IPS-15b (cell line): ENCODE data around the gene RNF20.
"Not testable (repeated sequence)": the region's sequence is repeated elsewhere in the genome, so short reads cannot be mapped to it uniquely, and the experiment has no call there.

Experiments used
- H3K27me3 ChIP-seq: one replicate; pipeline ENCODE4 v1.6.1; 2013; ENCODE audit warnings: low read length; ENCODE audit not compliant: control insufficient read depth, insufficient read depth
- H3K36me3 ChIP-seq: one replicate; pipeline ENCODE4 v1.6.1; 2013; ENCODE audit warnings: low read length; ENCODE audit not compliant: control insufficient read depth, insufficient read depth
- H3K4me1 ChIP-seq: one replicate; pipeline ENCODE4 v1.6.1; 2013; ENCODE audit warnings: mild to moderate bottlenecking, low read length; ENCODE audit not compliant: control insufficient read depth, insufficient read depth
- H3K4me3 ChIP-seq: one replicate; pipeline ENCODE4 v1.5.1; 2013; ENCODE audit warnings: low read depth, low read length
- H3K9ac ChIP-seq: one replicate; pipeline ENCODE4 v1.6.1; 2013; ENCODE audit warnings: low read depth, mild to moderate bottlenecking, low read length
- H3K9me3 ChIP-seq: one replicate; pipeline ENCODE4 v1.6.1; 2013; ENCODE audit warnings: mild to moderate bottlenecking, low read length; ENCODE audit not compliant: control insufficient read depth, insufficient read depth

The RNF20 gene

DNA sequence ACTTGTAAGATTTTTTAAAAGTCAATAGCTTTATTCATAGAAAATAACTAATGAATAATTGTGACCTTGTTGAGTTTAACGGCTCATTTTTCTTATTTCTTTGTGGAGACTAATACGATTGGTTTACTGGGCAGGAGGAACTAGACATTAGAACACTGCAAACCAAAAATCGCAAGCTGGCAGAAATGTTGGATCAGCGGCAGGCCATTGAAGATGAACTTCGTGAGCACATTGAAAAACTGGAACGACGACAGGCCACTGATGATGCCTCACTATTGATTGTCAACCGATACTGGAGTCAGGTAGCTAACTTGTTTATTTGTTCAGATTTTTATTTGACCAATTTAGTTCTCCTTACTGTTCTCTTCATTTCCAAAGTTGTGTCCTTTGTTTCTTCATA is 6.4 kb downstream of the RNF20 start:
- no peaks in the 10 kb centered on the region for H3K9me3 ChIP-seq
- no peaks in the 10 kb centered on the region for H3K36me3 ChIP-seq
- H3K27me3 ChIP-seq, result no peaks in the 10 kb centered on the region
- no peaks in the 10 kb centered on the region for H3K4me1 ChIP-seq
- no peak overlapping the region for H3K4me3 ChIP-seq
- no peak overlapping the region for H3K9ac ChIP-seq

GRCh38 chr9:101543098-101543735 is 9.6 kb downstream of the RNF20 start:
- Histone ChIP-seq H3K36me3 (no peaks in the 10 kb centered on the region), H3K27me3 (no peaks in the 10 kb centered on the region), H3K4me3 (no peak overlapping the region), H3K9ac (no peak overlapping the region), H3K4me1 (no peaks in the 10 kb centered on the region), H3K9me3 (no peaks in the 10 kb centered on the region)

- H3K36me3 ChIP-seq, result peaks cover 28% of the 10 kb centered on the region
- not testable (repeated sequence) for H3K4me3 ChIP-seq, H3K27me3 ChIP-seq, H3K9ac ChIP-seq, H3K4me1 ChIP-seq, H3K9me3 ChIP-seq
These were observed 15.9 kb downstream of the RNF20 start for GRCh38 chr9:101549472-101550098.

- H3K27me3 ChIP-seq, result no peaks in the 10 kb centered on the region
- no peak overlapping the region for H3K4me3 ChIP-seq
- H3K9ac ChIP-seq, result no peak overlapping the region
- H3K36me3 ChIP-seq, result peaks cover 14% of the 10 kb centered on the region
- H3K9me3 ChIP-seq, result no peaks in the 10 kb centered on the region
- H3K4me1 ChIP-seq, result no peaks in the 10 kb centered on the region
These were observed 28.1 kb downstream of the RNF20 start for GRCh38 chr9:101561740-101562139.

GRCh38 chr9:101562966-101563365 is 29.3 kb downstream of the RNF20 start:
- Histone ChIP-seq H3K4me1 (no peaks in the 10 kb centered on the region), H3K9ac (no peak overlapping the region), H3K27me3 (no peaks in the 10 kb centered on the region), H3K36me3 (peaks cover 14% of the 10 kb centered on the region), H3K4me3 (no peak overlapping the region), H3K9me3 (no peaks in the 10 kb centered on the region)

DNA sequence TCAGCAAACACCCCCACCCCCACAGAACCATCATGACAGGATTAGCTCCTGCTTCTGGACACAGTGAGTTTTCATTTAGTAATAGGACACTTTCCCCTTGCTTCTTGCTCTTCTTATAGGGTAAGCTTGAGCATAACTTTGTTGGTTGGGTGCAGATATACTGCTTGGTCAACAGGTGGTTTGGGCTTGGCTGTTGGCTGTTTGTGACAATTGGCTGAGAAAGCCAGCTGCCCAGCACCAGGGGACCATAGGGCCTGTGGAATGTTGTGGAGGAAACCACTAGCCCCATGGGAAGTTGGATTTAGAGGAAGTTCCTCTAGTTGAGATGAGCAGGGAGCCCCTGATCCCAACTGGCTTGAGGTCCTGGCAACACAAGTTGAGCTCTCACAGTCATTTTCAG is 30.6 kb downstream of the RNF20 start:
- Histone ChIP-seq H3K9me3 (no peaks in the 10 kb centered on the region), H3K4me1 (no peaks in the 10 kb centered on the region), H3K36me3 (peaks cover 10% of the 10 kb centered on the region), H3K27me3 (no peaks in the 10 kb centered on the region), H3K4me3 (no peak overlapping the region), H3K9ac (no peak overlapping the region)

GRCh38 chr9:101566904-101567724 is 33.5 kb downstream of the RNF20 start:
- Histone ChIP-seq H3K36me3 (peaks cover 6% of the 10 kb centered on the region), H3K27me3 (no peaks in the 10 kb centered on the region), H3K4me3 (no peak overlapping the region), H3K4me1 (peaks cover 2% of the 10 kb centered on the region), H3K9ac (no peak overlapping the region), H3K9me3 (no peaks in the 10 kb centered on the region)

- Histone ChIP-seq H3K36me3 (peaks cover 6% of the 10 kb centered on the region), H3K4me3 (no peak overlapping the region), H3K27me3 (no peaks in the 10 kb centered on the region), H3K9ac (no peak overlapping the region), H3K9me3 (no peaks in the 10 kb centered on the region), H3K4me1 (peaks cover 7% of the 10 kb centered on the region)
These were observed 34.2 kb downstream of the RNF20 start for GRCh38 chr9:101567725-101568350.

- Histone ChIP-seq H3K9me3 (no peaks in the 10 kb centered on the region), H3K4me3 (no peak overlapping the region), H3K9ac (no peak overlapping the region), H3K27me3 (no peaks in the 10 kb centered on the region), H3K36me3 (no peaks in the 10 kb centered on the region), H3K4me1 (peaks cover 8% of the 10 kb centered on the region)
These were observed 36.3 kb downstream of the RNF20 start for GRCh38 chr9:101569741-101570501.

GRCh38 chr9:101571114-101571513 is 37.5 kb downstream of the RNF20 start:
- Histone ChIP-seq H3K4me3 (no peak overlapping the region), H3K9me3 (no peaks in the 10 kb centered on the region), H3K9ac (no peak overlapping the region), H3K27me3 (no peaks in the 10 kb centered on the region), H3K4me1 (peaks cover 8% of the 10 kb centered on the region), H3K36me3 (no peaks in the 10 kb centered on the region)

DNA sequence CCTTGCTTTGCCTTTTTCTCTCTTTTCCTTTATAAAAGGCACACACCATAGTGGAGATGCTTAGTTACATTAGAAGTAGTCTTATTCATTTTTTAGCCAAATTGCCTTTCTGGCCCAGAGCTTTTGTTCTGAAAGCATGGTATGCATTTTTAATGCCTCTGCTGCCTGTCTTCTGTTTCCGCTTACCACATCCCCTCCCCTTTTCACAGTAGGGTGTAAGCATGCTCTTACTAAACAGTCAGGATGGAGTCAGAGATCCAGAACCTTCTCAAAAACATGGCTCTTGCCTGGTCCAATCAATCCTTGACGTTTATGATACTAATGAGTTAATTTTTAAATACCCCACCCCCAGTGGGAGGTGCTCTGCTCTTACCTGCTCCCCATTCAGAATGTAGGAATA is 38.7 kb downstream of the RNF20 start:
- H3K36me3 ChIP-seq, result no peaks in the 10 kb centered on the region
- peaks cover 8% of the 10 kb centered on the region for H3K4me1 ChIP-seq
- no peak overlapping the region for H3K9ac ChIP-seq
- no peaks in the 10 kb centered on the region for H3K9me3 ChIP-seq
- no peaks in the 10 kb centered on the region for H3K27me3 ChIP-seq
- H3K4me3 ChIP-seq, result no peak overlapping the region
